OCI-LY3 (cell line): ENCODE data around the gene DNAH17.

Experiments
- EZH2phosphoT487 ChIP-seq: fragments of 200-600 bp; shearing (Covaris generic); IDR thresholded peaks from 2 replicates; pipeline ENCODE4 v1.6.1; 2018; ENCODE audit warnings: antibody characterized with exemption, mixed run types, low read depth
- TF ChIP-seq, protein P1 (sequence below): fragments of 200-600, 300-600 bp; sonication (generic); IDR thresholded peaks from 2 replicates; pipeline ENCODE4 v1.5.1; 2014; ENCODE audit warnings: antibody characterized with exemption, low read length, low read depth

- TF ChIP-seq, protein P1, sequence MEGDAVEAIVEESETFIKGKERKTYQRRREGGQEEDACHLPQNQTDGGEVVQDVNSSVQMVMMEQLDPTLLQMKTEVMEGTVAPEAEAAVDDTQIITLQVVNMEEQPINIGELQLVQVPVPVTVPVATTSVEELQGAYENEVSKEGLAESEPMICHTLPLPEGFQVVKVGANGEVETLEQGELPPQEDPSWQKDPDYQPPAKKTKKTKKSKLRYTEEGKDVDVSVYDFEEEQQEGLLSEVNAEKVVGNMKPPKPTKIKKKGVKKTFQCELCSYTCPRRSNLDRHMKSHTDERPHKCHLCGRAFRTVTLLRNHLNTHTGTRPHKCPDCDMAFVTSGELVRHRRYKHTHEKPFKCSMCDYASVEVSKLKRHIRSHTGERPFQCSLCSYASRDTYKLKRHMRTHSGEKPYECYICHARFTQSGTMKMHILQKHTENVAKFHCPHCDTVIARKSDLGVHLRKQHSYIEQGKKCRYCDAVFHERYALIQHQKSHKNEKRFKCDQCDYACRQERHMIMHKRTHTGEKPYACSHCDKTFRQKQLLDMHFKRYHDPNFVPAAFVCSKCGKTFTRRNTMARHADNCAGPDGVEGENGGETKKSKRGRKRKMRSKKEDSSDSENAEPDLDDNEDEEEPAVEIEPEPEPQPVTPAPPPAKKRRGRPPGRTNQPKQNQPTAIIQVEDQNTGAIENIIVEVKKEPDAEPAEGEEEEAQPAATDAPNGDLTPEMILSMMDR: no peak
- TF ChIP-seq EZH2phosphoT487: no peak
Measured at GRCh38 chr17:78394209-78394608, 183.0 kb downstream of the DNAH17 start.
